Measurements from ENCODE around the gene EN2.

Gene EN2

GRCh38 chr7:155477476-155477875, 19.5 kb downstream of the EN2 start:
- H3K27ac ChIP-seq, result no peak overlapping the region
- no peak for TF ChIP-seq ZFX (IDR thresholded peaks at IDR 0.05; ENCODE audit: borderline replicate concordance)
- TF ChIP-seq CTCF (IDR thresholded peaks at IDR 0.05), result no peak

- no peak for TF ChIP-seq ZFX (IDR thresholded peaks at IDR 0.05; ENCODE audit: borderline replicate concordance)
- no peak for TF ChIP-seq CTCF (IDR thresholded peaks at IDR 0.05)
- no peak overlapping the region for H3K27ac ChIP-seq
Observed at GRCh38 chr7:155481764-155482163, 23.8 kb downstream of the EN2 start.

- TF ChIP-seq CTCF (IDR thresholded peaks at IDR 0.05) (no peak), ZFX (IDR thresholded peaks at IDR 0.05; ENCODE audit: borderline replicate concordance) (no peak)
- H3K27ac ChIP-seq, result no peak overlapping the region
Observed at GRCh38 chr7:155482511-155483183, 24.7 kb downstream of the EN2 start.

GRCh38 chr7:155483245-155483644, 25.3 kb downstream of the EN2 start:
- TF ChIP-seq ZFX (IDR thresholded peaks at IDR 0.05; ENCODE audit: borderline replicate concordance) (no peak), CTCF (IDR thresholded peaks at IDR 0.05) (no peak)
- no peak overlapping the region for H3K27ac ChIP-seq

- TF ChIP-seq CTCF (IDR thresholded peaks at IDR 0.05) (no peak), ZFX (IDR thresholded peaks at IDR 0.05; ENCODE audit: borderline replicate concordance) (no peak)
- no peak overlapping the region for H3K27ac ChIP-seq
Observed at GRCh38 chr7:155483868-155484325, 26.0 kb downstream of the EN2 start.

GRCh38 chr7:155484483-155485399, 26.8 kb downstream of the EN2 start:
- H3K27ac ChIP-seq, result no peak overlapping the region

More at GRCh38 chr7:155484483-155485399, 26.8 kb downstream of the EN2 start:
- no peak for TF ChIP-seq ZFX (IDR thresholded peaks at IDR 0.05; ENCODE audit: borderline replicate concordance)
- TF ChIP-seq CTCF (IDR thresholded peaks at IDR 0.05), result no peak
